ENCODE results near the gene TAF5L.
A peak's percentile ranks its signal among the peaks of the same experiment; 100 is the strongest.

DNA sequence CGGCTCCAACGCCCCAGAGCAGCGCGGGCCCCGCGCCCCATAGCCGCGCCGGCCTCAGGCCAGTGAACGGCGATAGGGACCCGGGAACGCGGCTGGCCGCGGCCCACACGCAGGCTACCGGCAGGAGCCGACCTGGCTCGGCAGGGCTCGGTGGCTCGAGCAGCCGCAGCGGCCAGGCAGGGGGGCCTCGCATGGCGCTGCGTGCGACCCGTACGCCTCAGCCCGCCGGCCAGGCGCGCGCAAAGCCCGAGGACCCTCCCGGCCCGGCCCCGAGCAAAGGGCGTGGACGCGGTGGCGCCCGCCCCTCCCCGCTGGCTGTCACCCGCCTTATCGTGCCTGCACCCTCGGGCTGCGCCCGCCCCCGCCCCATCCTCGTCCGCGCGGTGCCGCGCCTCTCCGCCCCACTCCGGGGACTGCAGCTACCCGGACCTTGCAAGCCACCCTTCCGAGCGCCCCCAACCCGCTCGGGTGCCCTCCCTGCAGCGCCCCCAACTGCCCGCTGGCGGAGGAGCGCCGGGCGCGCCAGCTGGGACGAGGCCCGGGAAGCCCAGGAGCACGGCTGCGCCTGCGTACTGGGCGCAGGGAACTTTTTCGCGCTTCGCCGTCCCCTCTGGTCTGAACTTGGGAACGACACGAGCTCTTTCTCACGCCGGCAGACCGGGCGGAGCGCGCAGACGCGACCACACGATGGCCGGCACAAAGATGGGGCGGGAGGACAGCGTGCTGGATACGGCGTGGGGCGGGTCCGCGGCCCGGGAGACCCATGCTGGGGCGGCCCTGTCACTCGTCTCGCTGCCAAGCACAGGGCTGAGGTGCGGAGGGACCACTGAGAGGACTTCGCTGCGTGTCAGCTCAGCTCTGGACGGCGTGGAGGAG, 67.2 kb downstream of the TAF5L start, which contains the start of gene ABCB10:
- peak; percentile 94 for TF ChIP-seq CTCF (conservative IDR thresholded peaks at IDR 0.05)
- peak; percentile 94 for TF ChIP-seq ZFX (IDR thresholded peaks at IDR 0.05)
